ENCODE data around the gene ALKBH4. TPM values are rescaled to one million over a fixed set of nuclear protein-coding genes. Genes with fewer than 3 reads are reported as not detected.

ALKBH4 gene
- total and polyA plus RNA-seq, 2 of the 4 experiments (the other 2 are of a cell fraction), result 6.1 to 7.4 TPM

DNA sequence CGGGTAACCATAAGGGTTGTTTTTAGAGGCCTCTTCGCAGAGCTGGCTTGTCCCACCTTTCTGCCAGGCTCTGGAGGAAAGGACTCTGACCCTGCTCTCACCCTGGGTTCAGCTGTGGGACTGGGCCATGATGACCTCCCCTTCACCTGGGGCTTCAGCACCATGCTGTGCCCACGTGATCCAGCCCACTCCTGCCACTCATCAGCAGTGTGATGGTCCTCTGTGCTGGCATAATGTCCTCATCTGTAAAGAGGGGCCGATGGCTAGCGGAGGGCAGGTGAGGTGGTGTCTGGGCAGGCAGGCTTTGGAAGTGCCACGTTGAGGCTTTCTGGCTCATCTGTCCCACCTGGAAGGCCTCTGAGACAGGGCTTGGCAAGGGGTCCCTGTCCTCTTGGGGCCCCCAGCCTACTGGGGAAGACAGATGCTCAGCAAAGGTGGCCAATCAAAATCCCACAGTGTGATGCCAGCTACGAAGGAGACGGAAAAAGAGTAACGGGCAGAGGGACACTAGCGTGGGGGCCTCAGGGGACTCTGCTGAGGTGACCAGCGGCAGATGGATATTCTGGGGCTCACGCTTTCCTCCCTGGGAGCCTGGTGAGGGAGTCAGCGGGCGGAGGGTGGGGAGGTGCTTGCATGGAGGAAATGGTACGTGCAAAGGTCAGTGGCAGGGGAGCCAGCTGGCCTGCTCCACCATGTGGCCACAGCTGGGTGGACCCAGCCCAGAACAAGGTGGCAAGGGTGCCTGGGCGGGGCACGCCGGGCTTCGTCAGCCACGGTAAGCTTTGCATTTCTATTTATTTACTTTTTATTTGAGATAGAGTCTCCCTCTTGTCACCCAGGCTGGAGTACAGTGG lies 5.5 kb upstream of the ALKBH4 start:
- Histone ChIP-seq H3K23ac (ENCODE audit: low read depth, low read length) (no peak overlapping the region), H2BK120ac (ENCODE audit: low read depth, low read length) (no peak overlapping the region), H3K56ac (ENCODE audit: extremely low read depth, insufficient read depth, low read length) (no peak overlapping the region), H3K18ac (ENCODE audit: low read depth, low read length) (no peak overlapping the region), H2BK5ac (ENCODE audit: low read depth, low read length, poor library complexity, severe bottlenecking) (no peak overlapping the region), H3K4me1 (ENCODE audit: control insufficient read depth, insufficient read depth, low read length) (peaks cover 2% of the 10 kb centered on the region; the same call in 1 of the 2 replicates), H3K36me3 (ENCODE audit: control insufficient read depth, insufficient read depth, low read length) (peaks cover 39% of the 10 kb centered on the region), H3K27ac (ENCODE audit: insufficient read depth, low read length) (no peak overlapping the region), H3K4me2 (ENCODE audit: low read depth, low read length) (no peak overlapping the region), H3K4me3 (ENCODE audit: insufficient read depth, low read depth, low read length) (no peak overlapping the region), H2BK15ac (ENCODE audit: low read depth, low read length) (no peak overlapping the region), H3K4ac (ENCODE audit: low read depth, low read length) (no peak overlapping the region), H3K9me3 (ENCODE audit: control insufficient read depth, insufficient read depth, low read length) (no peaks in the 10 kb centered on the region), H3K79me1 (ENCODE audit: low read depth in 1 of 2, low read length in 2 of 2) (peaks cover 9 to 29% of the 10 kb centered on the region in 2 experiments), H3K14ac (replicated peaks; ENCODE audit: low read depth, low read length) (no peak overlapping the region), H4K5ac (ENCODE audit: low read depth, low read length) (no peak overlapping the region), H3K9ac (ENCODE audit: low read depth, low read length) (no peak overlapping the region), H3K9me1 (ENCODE audit: insufficient read depth, low read length) (peaks cover 9% of the 10 kb centered on the region), H2AFZ (replicated peaks; ENCODE audit: low read length, poor library complexity) (no peak overlapping the region), H3K27me3 (ENCODE audit: control insufficient read depth, insufficient read depth, low read length) (no peaks in the 10 kb centered on the region), H2AK9ac (replicated peaks; ENCODE audit: low read depth, low read length, poor library complexity) (peak overlapping the region; percentile 23), H4K91ac (ENCODE audit: insufficient read depth, low read depth, low read length) (no peak overlapping the region), H2AK5ac (ENCODE audit: low read depth, low read length) (no peak overlapping the region), H4K8ac (ENCODE audit: low read depth in 2 of 2, low read length in 2 of 2) (no peak overlapping the region), H2BK20ac (ENCODE audit: low read depth, low read length) (no peak overlapping the region), H4K20me1 (ENCODE audit: insufficient read depth, low read length) (peaks cover 11% of the 10 kb centered on the region)
- POLR2A ChIA-PET (ENCODE audit: unreplicated experiment), result no interaction called here
- TF ChIP-seq FOS (IDR thresholded peaks at IDR 0.05; ENCODE audit: low read depth, low read length) (no peak), RAD21 (IDR thresholded peaks at IDR 0.05; ENCODE audit: low read length) (no peak), BHLHE40 (IDR thresholded peaks at IDR 0.05; ENCODE audit: low read depth, low read length) (no peak), CHD1 (IDR thresholded peaks at IDR 0.05; ENCODE audit: low read depth, low read length) (no peak), POLR2A (IDR thresholded peaks at IDR 0.05; ENCODE audit: low read depth, low read length) (no peak), NFE2L2 (IDR thresholded peaks at IDR 0.05; ENCODE audit: low read depth, low read length) (no peak), MAZ (IDR thresholded peaks at IDR 0.05; ENCODE audit: borderline replicate concordance, low read depth, low read length) (no peak), MXI1 (IDR thresholded peaks at IDR 0.05; ENCODE audit: borderline replicate concordance, low read depth, low read length) (no peak), CTCF (conservative IDR thresholded peaks at IDR 0.05; ENCODE audit: low read depth, low read length) (no peak), CEBPB (IDR thresholded peaks at IDR 0.05; ENCODE audit: low read depth, low read length) (no peak)
- TF ChIP-seq, protein P1, sequence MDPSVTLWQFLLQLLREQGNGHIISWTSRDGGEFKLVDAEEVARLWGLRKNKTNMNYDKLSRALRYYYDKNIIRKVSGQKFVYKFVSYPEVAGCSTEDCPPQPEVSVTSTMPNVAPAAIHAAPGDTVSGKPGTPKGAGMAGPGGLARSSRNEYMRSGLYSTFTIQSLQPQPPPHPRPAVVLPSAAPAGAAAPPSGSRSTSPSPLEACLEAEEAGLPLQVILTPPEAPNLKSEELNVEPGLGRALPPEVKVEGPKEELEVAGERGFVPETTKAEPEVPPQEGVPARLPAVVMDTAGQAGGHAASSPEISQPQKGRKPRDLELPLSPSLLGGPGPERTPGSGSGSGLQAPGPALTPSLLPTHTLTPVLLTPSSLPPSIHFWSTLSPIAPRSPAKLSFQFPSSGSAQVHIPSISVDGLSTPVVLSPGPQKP (IDR thresholded peaks at IDR 0.05; ENCODE audit: borderline replicate concordance, low read depth, low read length), result no peak
- TF ChIP-seq, protein P2, sequence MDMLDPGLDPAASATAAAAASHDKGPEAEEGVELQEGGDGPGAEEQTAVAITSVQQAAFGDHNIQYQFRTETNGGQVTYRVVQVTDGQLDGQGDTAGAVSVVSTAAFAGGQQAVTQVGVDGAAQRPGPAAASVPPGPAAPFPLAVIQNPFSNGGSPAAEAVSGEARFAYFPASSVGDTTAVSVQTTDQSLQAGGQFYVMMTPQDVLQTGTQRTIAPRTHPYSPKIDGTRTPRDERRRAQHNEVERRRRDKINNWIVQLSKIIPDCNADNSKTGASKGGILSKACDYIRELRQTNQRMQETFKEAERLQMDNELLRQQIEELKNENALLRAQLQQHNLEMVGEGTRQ (IDR thresholded peaks at IDR 0.05; ENCODE audit: low read depth, low read length), result no peak
- dilution Hi-C loops (cut with HindIII; ENCODE audit: low sequenced_read_pairs, unreplicated experiment) (no loop called here), in situ Hi-C loops (cut with MboI; ENCODE audit: low sequenced_read_pairs) (no loop called here), intact Hi-C loops (cut with micrococcal nuclease) (no loop called here)
- CTCF ChIA-PET, result interaction anchor here (0.5 kb wide), 1 partner anchor 1595 kb away, joined by 3 read pairs; the partner anchor contains the start of gene SRRT
- 98% methylated on average over 10 of the region's 20 CpGs; no CpG with 5 or more reads in 1 of the 2 experiments for WGBS, 2 experiments (ENCODE audit: extremely low coverage in 2 of 2, insufficient read length in 1 of 2)
- ATAC-seq (ENCODE audit: low read depth) (no peak), DNase-seq (no peak)
- no TSS peak for BruUV-seq (replicated peaks)
